Heart left ventricle (tissue), 16 donors: ENCODE data around the gene AFF3. TPM values are rescaled to one million over a fixed set of nuclear protein-coding genes. Genes with fewer than 3 reads are reported as not detected.
"Not testable (repeated sequence)": the region's sequence is repeated elsewhere in the genome, so short reads cannot be mapped to it uniquely, and the experiment has no call there.

Experiments
- ATAC-seq, 4 donors: fragments of 200-7000 bp; cut with Tn5 transposase; one replicate each; pipeline ENCODE4 v1.9.1; 2020 to 2022; ENCODE audit warnings: moderate library complexity in 4 of 4, mild to moderate bottlenecking in 3 of 4, moderate number of reproducible peaks in 1 of 4
- DNase-seq, 5 donors: peaks; one replicate each; pipeline ENCODE4 v3.0.0-alpha.2; 2020
- H3K27ac ChIP-seq, 12 donors: fragments of 200-600 bp; sonication (generic) in 4 of 12; one replicate each; pipeline versions ENCODE4 v1.5.0 to v1.8.0; 2016 to 2022; ENCODE audit warnings: mild to moderate bottlenecking in 2 of 12
- H3K27me3 ChIP-seq, 9 donors: fragments of 200-600 bp; sonication (generic) in 2 of 9; one replicate each; pipeline versions ENCODE4 v1.5.1 to v1.8.0; 2016 to 2022; ENCODE audit warnings: mild to moderate bottlenecking in 3 of 9
- H3K36me3 ChIP-seq, 9 donors: fragments of 200-600 bp; sonication (generic) in 2 of 9; one replicate each; pipeline versions ENCODE4 v1.5.0 to v1.8.0; 2018 to 2022; ENCODE audit warnings: mild to moderate bottlenecking in 2 of 9
- H3K4me1 ChIP-seq, 12 donors: fragments of 200-600 bp; sonication (generic) in 4 of 12; one replicate each; pipeline versions ENCODE4 v1.5.0 to v1.8.0; 2016 to 2022; ENCODE audit warnings: mild to moderate bottlenecking in 3 of 12
- H3K4me3 ChIP-seq, 12 donors: fragments of 200-600 bp; sonication (generic) in 4 of 12; one replicate each; pipeline versions ENCODE4 v1.5.0 to v1.8.0; 2017 to 2022; ENCODE audit warnings: mild to moderate bottlenecking in 9 of 12, moderate library complexity in 4 of 12
- H3K9me3 ChIP-seq, 12 donors: fragments of 200-600 bp; sonication (generic) in 4 of 12; one replicate each; pipeline versions ENCODE4 v1.5.0 to v1.8.0; 2016 to 2022; ENCODE audit warnings: mild to moderate bottlenecking in 1 of 12
- CTCF ChIP-seq, 12 donors: fragments of 200-600 bp; sonication (generic) in 4 of 12; IDR thresholded peaks; one replicate each; pipeline versions ENCODE4 v1.5.0 to v1.8.0; 2018 to 2022; ENCODE audit warnings: antibody characterized with exemption in 12 of 12, mild to moderate bottlenecking in 5 of 12
- WGBS, 4 donors: extraction: QIAGEN DNeasy Blood & Tissue Kit in 2 of 4; methylation state at CpG; one replicate each; pipeline versions ENCODE4 v1.1.5 to v1.1.7; 2013 to 2018; 5-methylcytosine and 5-hydroxymethylcytosine counted together
- intact Hi-C, 10 donors: fragments of 100-400 bp; cut with DNase I; formaldehyde crosslinking; loops; one replicate each; pipeline versions ENCODE4 v1.11.1 to v1.14.2; 2022
- polyA plus RNA-seq, 2 donors: library from polyadenylated mRNA; stranded (reverse); fragments of 200-250 nt; gene quantifications; one replicate each; pipeline ENCODE4 v1.2.3, GENCODE V29; 2013
- total RNA-seq, 9 donors: library from RNA; depleted of rRNA in 2 of 9; stranded (reverse); fragments of >200 nt in 2 of 9; fragmentation: NEBNext Ultra II Directional in 3 of 9; extraction: Animal tissue kit (Norgen Biotek cat#: 25700) in 3 of 9; gene quantifications; one replicate each; pipeline versions ENCODE4 v1.1.0 to v1.2.4, GENCODE V29; 2016 to 2023
- donor health status: ischemic (EF 13 %, LVEDD 7.1; RV severe dilation, severe dysfunction).
- donor health status: healthy with polysubstance abuse.
- donor health status: DM: no; HTN: yes; CAD: no.
- donor health status: DM: no; HTN: no; CAD: no.
- donor health status: ischemic (EF 25% LVEDD 6.9; RV normal size, moderate dysfunction).
- donor health status: ischemic (EF 25% LVEDD 5.7; RV mildly dilated, moderate dysfunction).
- donor health status: healthy.
- donor health status: DM: yes; HTN: yes; CAD: no.
- donor health status: ischemic (EF 35%, LVEDD 5.7; RV mildly dilated, moderate dysfunction).
- donor health status: nonischemic (EF 11% LVEDD 7.7; RV severe dilation, severe dysfunction).
- donor health status: DM: yes; HTN: yes; CAD: no.
- donor health status: PGD.
- donor health status: ischemic (EF 29% LVEDD 5.4; RV normal size, mild dysfunction).
- donor health status: nonischemic (EF 23%, LVEDD 6.1; RV moderate dilation, normal function).

Gene AFF3
- total and polyA plus RNA-seq, 11 donors, result 1.3 to 15.5 (median 4.7) TPM

- peak in 3 of 4 donors; percentile 47 to 69 (median 68) for ATAC-seq
- Histone ChIP-seq H3K27me3 (peaks cover 0 to 12% (median 0%) of the 10 kb centered on the region in 9 donors), H3K4me3 (peak overlapping the region; percentile 12 to 89 (median 62)), H3K27ac (peak overlapping the region in 8 of 12 donors; percentile 22 to 67 (median 53)), H3K9me3 (no peaks in the 10 kb centered on the region), H3K4me1 (peaks cover 0 to 17% (median 7%) of the 10 kb centered on the region in 12 donors), H3K36me3 (no peaks in the 10 kb centered on the region)
- peak in 2 of 5 donors; percentile 45 to 61 for DNase-seq
- no peak for TF ChIP-seq CTCF (IDR thresholded peaks at IDR 0.05)
- 1 to 2% (median 1%) methylated on average over 15 to 118 of the region's 119 CpGs for WGBS, 4 donors
- intact Hi-C loops, result loop anchor here in 2 of 10 donors (5.0 to 10.0 kb wide), 2 partner anchors 120 to 378 kb away; no protein-coding TSS in a partner anchor
Observed at GRCh38 chr2:100104718-100105677, 37.4 kb downstream of the AFF3 start.

GRCh38 chr2:100104265-100104664 is 38.1 kb downstream of the AFF3 start:
- Histone ChIP-seq H3K4me3 (peak overlapping the region in 9 of 12 donors; percentile 24 to 89 (median 38)), H3K4me1 (peaks cover 0 to 17% (median 7%) of the 10 kb centered on the region in 12 donors), H3K27me3 (peaks cover 0 to 12% (median 0%) of the 10 kb centered on the region in 9 donors)
- not testable (repeated sequence) for H3K27ac ChIP-seq, H3K36me3 ChIP-seq, H3K9me3 ChIP-seq, DNase-seq
- WGBS, 4 donors, result 1% methylated on average over 27 to 37 of the region's 60 CpGs; no CpG with 5 or more reads in 2 of the 4 donors
- ATAC-seq, result peak in 3 of 4 donors; percentile 34 to 48 (median 45)
- intact Hi-C loops, result loop anchor here in 1 of 10 donors (10.0 kb wide), 1 partner anchor 121 kb away; no protein-coding TSS in a partner anchor

- H3K27ac ChIP-seq, H3K9me3 ChIP-seq, DNase-seq, H3K36me3 ChIP-seq: not testable (repeated sequence)
- ATAC-seq, result peak in 2 of 4 donors; percentile 8 to 19
- WGBS, 4 donors, result 14 to 44% (median 14%) methylated on average over 9 to 30 of the region's 39 CpGs; no CpG with 5 or more reads in 1 of the 4 donors
- Histone ChIP-seq H3K4me3 (peak overlapping the region in 9 of 12 donors; percentile 24 to 89 (median 38)), H3K4me1 (peaks cover 0 to 17% (median 7%) of the 10 kb centered on the region in 12 donors), H3K27me3 (peaks cover 0 to 12% (median 0%) of the 10 kb centered on the region in 9 donors)
- intact Hi-C loops, result loop anchor here in 1 of 10 donors (10.0 kb wide), 1 partner anchor 121 kb away; no protein-coding TSS in a partner anchor
Observed at GRCh38 chr2:100103527-100104252, 38.7 kb downstream of the AFF3 start.

- H3K9me3 ChIP-seq, H3K27ac ChIP-seq: not testable (repeated sequence)
- WGBS, 4 donors, result 71 to 86% (median 74%) methylated on average over 2 to 4 of the region's 8 CpGs
Observed at GRCh38 chr2:100102466-100103180, 39.8 kb downstream of the AFF3 start.

GRCh38 chr2:100098855-100099254 is 43.5 kb downstream of the AFF3 start:
- DNase-seq, H3K4me3 ChIP-seq, H3K4me1 ChIP-seq, intact Hi-C loops, H3K9me3 ChIP-seq, H3K36me3 ChIP-seq, H3K27ac ChIP-seq, H3K27me3 ChIP-seq, ATAC-seq: not testable (repeated sequence)
- WGBS, 4 donors, result 63 to 82% (median 81%) methylated on average over 2 to 5 of the region's 8 CpGs; no CpG with 5 or more reads in 1 of the 4 donors

More at GRCh38 chr2:100102466-100103180, 39.8 kb downstream of the AFF3 start:
- ATAC-seq, DNase-seq, H3K4me3 ChIP-seq, H3K36me3 ChIP-seq: not testable (repeated sequence)
- intact Hi-C loops, result loop anchor here in 1 of 10 donors (10.0 kb wide), 1 partner anchor 122 kb away; no protein-coding TSS in a partner anchor
- H3K27me3 ChIP-seq, result peaks cover 0 to 11% (median 0%) of the 10 kb centered on the region in 9 donors
- peaks cover 0 to 17% (median 7%) of the 10 kb centered on the region in 12 donors for H3K4me1 ChIP-seq

- DNase-seq, H3K27ac ChIP-seq, H3K36me3 ChIP-seq, intact Hi-C loops, H3K4me1 ChIP-seq, H3K4me3 ChIP-seq, H3K27me3 ChIP-seq, H3K9me3 ChIP-seq, ATAC-seq: not testable (repeated sequence)
- WGBS, 4 donors, result no CpG with 5 or more reads among the region's 7 CpGs
Observed at GRCh38 chr2:100097611-100098294, 44.6 kb downstream of the AFF3 start.

GRCh38 chr2:100095845-100096244 is 46.5 kb downstream of the AFF3 start:
- ATAC-seq, H3K4me1 ChIP-seq, H3K9me3 ChIP-seq, H3K36me3 ChIP-seq, DNase-seq, H3K4me3 ChIP-seq, H3K27me3 ChIP-seq, H3K27ac ChIP-seq, intact Hi-C loops: not testable (repeated sequence)
- WGBS, 4 donors, result 85 to 97% (median 86%) methylated on average over 7 to 9 of the region's 10 CpGs

GRCh38 chr2:100091807-100092206 is 50.6 kb downstream of the AFF3 start:
- DNase-seq, H3K4me3 ChIP-seq, H3K4me1 ChIP-seq, H3K36me3 ChIP-seq, H3K27ac ChIP-seq, ATAC-seq, H3K9me3 ChIP-seq, H3K27me3 ChIP-seq, intact Hi-C loops: not testable (repeated sequence)
- WGBS, 4 donors, result 86 to 91% (median 88%) methylated on average over 5 to 6 of the region's 8 CpGs
